ENCODE measurements around the gene ELMO1. TPM values are rescaled to one million over a fixed set of nuclear protein-coding genes. Genes with fewer than 3 reads are reported as not detected.
A peak's percentile ranks its signal among the peaks of the same experiment; 100 is the strongest.

ELMO1 gene
- total RNA-seq, 1 donor from 2014 or later, result 30.3 TPM

- no peak for DNase-seq (ENCODE audit: low read depth in 2 of 2)
Observed at GRCh38 chr7:37410305-37411229, 38.1 kb downstream of the ELMO1 start.

DNA sequence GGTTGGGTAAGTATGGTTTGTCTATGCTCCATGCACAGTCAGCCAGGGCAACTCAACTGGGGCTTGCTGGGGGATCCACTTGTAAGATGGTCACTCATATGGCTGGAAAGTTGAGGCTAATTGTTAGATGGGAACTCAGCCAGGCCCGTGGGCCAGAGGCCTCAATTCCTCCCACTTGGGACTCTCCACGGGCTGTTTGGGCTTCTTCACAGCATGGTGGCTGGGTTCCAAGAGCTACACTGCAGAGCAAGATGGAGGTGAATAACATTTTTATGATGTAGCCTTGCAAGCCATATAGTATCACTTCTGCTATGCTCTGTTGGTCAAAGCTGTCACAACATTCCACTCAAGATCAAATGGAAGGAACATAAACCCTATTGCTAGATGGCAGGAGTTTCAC, 39.2 kb downstream of the ELMO1 start:
- DNase-seq (ENCODE audit: low read depth in 2 of 2), result peak in 1 of 2 donors; percentile 27

- DNase-seq (ENCODE audit: low read depth in 2 of 2), result peak; percentile 72 to 81
Observed at GRCh38 chr7:37408291-37409228, 40.1 kb downstream of the ELMO1 start.

- peak in 1 of 2 donors; percentile 57 for DNase-seq (ENCODE audit: low read depth in 2 of 2)
Observed at GRCh38 chr7:37405603-37406122, 43.0 kb downstream of the ELMO1 start.

- no peak for DNase-seq (ENCODE audit: low read depth in 2 of 2)
Observed at GRCh38 chr7:37405128-37405527, 43.5 kb downstream of the ELMO1 start.

GRCh38 chr7:37399876-37400421, 48.7 kb downstream of the ELMO1 start:
- no peak for DNase-seq (ENCODE audit: low read depth in 2 of 2)

DNA sequence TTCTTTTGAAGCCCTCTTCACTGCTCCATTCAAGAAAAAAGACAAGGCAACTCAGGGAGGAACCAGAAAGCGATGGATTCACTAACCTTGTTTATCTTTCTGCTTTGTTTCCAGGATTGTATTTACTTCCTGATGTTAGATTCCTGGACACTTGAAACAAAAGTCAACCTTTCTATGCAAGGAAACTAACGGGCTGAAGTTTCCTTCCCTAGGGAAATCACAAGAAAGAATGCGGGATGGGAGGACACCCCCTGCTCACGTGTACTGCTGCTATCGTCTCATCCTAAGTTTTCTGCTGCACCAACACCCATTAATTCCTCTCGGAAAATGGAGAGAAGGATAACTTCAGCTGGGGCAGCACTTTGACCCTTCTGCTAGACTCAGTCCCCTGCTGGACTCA, 50.3 kb downstream of the ELMO1 start:
- DNase-seq (ENCODE audit: low read depth in 2 of 2), result no peak

- DNase-seq (ENCODE audit: low read depth in 2 of 2), result no peak
Observed at GRCh38 chr7:37395618-37396259, 52.9 kb downstream of the ELMO1 start.

DNA sequence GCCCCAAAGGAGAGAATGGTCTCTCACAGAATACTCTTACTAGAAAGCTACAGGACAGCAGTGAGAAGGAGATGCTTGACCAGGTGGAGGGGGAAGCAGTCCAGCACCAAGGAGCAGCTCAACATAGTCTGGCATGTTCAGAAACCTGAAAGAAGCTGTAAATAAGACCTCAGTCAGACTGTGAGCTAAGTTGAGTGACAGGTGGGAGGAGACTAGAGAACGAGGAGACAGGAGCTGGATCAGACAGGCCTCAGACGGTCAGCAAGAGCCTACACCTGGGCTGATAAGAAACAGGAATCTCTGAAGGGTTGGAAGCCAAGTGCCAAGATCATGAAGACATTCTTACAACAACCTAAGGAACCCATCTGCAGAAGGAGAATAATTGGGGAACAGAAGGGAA, 54.5 kb downstream of the ELMO1 start:
- DNase-seq (ENCODE audit: low read depth in 2 of 2), result no peak

GRCh38 chr7:37393476-37393875, 55.2 kb downstream of the ELMO1 start:
- no peak for DNase-seq (ENCODE audit: low read depth in 2 of 2)

DNA sequence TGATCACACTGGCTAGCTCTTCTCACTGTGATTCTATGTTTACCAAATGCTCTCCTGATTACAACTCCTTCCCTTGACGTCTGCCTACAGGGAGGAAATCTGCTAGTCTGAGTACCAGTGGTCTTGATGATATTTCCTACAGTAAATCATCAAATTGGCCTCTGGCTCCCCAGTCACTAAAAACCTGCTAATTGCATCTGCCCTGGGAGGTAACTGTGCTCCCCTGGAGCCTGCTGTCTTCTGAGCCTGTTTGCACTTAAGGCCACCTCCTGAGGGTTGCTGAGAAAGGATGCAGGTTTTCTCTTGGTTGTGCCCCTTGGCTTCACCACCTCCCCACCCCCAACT, 56.0 kb downstream of the ELMO1 start:
- DNase-seq (ENCODE audit: low read depth in 2 of 2), result no peak

GRCh38 chr7:37391791-37392672, 56.6 kb downstream of the ELMO1 start:
- peak in 1 of 2 donors; percentile 41 for DNase-seq (ENCODE audit: low read depth in 2 of 2)

DNA sequence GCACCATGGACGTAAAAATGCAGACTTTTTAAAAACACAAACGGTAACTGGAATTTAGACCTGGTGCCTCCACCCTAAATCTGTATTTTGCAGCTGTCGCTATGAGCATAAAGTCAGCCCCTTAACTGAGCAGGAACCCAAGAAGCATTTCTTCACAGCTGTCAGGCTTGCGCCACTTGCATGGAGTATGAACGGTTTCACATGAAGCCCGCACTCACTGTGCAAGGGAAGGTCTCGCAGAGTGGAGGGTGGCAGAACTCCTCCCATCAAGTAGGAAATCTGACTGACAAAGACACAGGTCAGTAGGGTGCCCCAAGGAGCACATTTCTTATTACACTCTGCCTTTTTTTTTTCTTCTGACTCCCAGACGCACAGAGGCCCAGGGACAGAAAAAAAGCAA, 58.5 kb downstream of the ELMO1 start:
- no peak for DNase-seq (ENCODE audit: low read depth in 2 of 2)

- DNase-seq (ENCODE audit: low read depth in 2 of 2), result peak in 1 of 2 donors; percentile 35
Observed at GRCh38 chr7:37388811-37389210, 59.9 kb downstream of the ELMO1 start.

DNA sequence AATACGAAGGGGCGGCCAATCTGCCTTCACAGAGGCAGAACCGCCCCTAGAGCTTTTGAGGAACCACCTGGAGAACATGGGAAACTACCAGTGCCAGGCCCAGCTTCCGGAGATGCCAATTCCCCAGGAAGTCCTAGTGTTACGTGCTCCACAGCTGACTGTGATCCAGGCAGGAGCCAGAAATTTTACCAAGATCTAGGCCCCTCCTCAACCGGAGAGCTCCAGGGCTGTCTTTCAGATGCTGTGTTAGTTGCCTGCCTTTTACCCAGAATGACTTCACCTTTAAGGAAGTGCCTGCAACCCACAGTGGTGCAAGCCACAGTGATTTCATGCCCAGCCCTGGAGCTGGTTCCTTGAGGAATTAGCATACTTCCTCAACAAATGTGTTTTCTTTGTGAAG, 62.9 kb downstream of the ELMO1 start:
- DNase-seq (ENCODE audit: low read depth in 2 of 2), result no peak

DNA sequence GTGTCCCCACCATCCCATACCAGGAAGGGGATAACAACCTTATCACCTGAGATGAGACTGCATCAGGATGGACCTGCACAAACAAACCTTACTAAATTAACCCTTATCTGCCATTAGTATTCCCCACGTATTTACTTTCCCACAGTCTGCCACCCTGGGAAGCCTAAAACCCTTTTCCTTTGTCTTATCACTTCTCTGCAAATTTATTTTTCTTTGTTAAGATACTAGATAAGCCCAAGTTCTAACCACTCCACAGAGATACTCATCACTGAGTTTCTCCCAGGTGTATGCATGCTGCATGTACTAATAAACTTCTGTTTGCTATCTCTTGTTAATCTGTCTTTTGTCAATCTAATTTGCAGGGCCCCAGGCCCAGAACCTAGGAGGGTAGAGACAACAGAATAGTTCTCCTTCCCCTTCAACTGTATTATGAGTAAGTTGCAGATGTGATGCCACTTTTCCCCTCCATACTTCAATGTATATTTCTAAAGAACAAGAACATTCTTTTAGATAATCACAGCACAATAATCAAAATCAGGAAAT, 66.0 kb downstream of the ELMO1 start:
- DNase-seq (ENCODE audit: low read depth in 2 of 2), result no peak

GRCh38 chr7:37380831-37381230, 67.8 kb downstream of the ELMO1 start:
- DNase-seq (ENCODE audit: low read depth in 2 of 2), result no peak

GRCh38 chr7:37379546-37380277, 69.0 kb downstream of the ELMO1 start:
- DNase-seq (ENCODE audit: low read depth in 2 of 2), result no peak

- DNase-seq (ENCODE audit: low read depth in 2 of 2), result no peak
Observed at GRCh38 chr7:37377231-37377630, 71.4 kb downstream of the ELMO1 start.
